ENCODE data around the gene GREM2.

DNA sequence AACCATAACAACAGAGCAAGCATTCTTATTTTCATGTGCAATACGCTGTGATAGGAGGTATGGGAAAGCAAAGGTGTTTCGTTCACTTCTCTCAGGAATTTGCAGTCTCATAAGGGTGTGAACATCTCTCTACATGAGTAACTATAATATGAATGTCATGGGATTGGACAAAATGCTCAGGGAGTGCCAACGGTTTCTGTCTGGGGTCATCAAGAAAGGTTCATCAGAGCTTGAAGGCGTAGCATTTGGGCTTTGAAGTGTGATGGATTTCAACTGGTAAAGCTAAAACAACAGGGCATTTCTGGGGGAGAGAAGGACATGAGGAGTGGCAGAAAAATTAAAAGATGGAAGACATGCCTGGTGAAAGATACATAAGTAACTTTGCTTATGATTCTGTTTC is 32.4 kb downstream of the GREM2 start:
- TF ChIP-seq, protein P1, sequence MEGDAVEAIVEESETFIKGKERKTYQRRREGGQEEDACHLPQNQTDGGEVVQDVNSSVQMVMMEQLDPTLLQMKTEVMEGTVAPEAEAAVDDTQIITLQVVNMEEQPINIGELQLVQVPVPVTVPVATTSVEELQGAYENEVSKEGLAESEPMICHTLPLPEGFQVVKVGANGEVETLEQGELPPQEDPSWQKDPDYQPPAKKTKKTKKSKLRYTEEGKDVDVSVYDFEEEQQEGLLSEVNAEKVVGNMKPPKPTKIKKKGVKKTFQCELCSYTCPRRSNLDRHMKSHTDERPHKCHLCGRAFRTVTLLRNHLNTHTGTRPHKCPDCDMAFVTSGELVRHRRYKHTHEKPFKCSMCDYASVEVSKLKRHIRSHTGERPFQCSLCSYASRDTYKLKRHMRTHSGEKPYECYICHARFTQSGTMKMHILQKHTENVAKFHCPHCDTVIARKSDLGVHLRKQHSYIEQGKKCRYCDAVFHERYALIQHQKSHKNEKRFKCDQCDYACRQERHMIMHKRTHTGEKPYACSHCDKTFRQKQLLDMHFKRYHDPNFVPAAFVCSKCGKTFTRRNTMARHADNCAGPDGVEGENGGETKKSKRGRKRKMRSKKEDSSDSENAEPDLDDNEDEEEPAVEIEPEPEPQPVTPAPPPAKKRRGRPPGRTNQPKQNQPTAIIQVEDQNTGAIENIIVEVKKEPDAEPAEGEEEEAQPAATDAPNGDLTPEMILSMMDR (IDR thresholded peaks at IDR 0.05; ENCODE audit: insufficient read depth, low read length) = no peak
- TF ChIP-seq, protein P2, sequence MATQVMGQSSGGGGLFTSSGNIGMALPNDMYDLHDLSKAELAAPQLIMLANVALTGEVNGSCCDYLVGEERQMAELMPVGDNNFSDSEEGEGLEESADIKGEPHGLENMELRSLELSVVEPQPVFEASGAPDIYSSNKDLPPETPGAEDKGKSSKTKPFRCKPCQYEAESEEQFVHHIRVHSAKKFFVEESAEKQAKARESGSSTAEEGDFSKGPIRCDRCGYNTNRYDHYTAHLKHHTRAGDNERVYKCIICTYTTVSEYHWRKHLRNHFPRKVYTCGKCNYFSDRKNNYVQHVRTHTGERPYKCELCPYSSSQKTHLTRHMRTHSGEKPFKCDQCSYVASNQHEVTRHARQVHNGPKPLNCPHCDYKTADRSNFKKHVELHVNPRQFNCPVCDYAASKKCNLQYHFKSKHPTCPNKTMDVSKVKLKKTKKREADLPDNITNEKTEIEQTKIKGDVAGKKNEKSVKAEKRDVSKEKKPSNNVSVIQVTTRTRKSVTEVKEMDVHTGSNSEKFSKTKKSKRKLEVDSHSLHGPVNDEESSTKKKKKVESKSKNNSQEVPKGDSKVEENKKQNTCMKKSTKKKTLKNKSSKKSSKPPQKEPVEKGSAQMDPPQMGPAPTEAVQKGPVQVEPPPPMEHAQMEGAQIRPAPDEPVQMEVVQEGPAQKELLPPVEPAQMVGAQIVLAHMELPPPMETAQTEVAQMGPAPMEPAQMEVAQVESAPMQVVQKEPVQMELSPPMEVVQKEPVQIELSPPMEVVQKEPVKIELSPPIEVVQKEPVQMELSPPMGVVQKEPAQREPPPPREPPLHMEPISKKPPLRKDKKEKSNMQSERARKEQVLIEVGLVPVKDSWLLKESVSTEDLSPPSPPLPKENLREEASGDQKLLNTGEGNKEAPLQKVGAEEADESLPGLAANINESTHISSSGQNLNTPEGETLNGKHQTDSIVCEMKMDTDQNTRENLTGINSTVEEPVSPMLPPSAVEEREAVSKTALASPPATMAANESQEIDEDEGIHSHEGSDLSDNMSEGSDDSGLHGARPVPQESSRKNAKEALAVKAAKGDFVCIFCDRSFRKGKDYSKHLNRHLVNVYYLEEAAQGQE (IDR thresholded peaks at IDR 0.05; ENCODE audit: insufficient replicate concordance, low read depth) = no peak
- no peak for TF ChIP-seq POLR2AphosphoS5 (IDR thresholded peaks at IDR 0.05; ENCODE audit: low read depth)
- TF ChIP-seq GABPA (IDR thresholded peaks at IDR 0.05; ENCODE audit: low read depth) = no peak

All from HL-60 (cell line).